ENCODE data around the gene YWHAE.
"Not testable (repeated sequence)": the region's sequence is repeated elsewhere in the genome, so short reads cannot be mapped to it uniquely, and the experiment has no call there.

YWHAE gene

DNA sequence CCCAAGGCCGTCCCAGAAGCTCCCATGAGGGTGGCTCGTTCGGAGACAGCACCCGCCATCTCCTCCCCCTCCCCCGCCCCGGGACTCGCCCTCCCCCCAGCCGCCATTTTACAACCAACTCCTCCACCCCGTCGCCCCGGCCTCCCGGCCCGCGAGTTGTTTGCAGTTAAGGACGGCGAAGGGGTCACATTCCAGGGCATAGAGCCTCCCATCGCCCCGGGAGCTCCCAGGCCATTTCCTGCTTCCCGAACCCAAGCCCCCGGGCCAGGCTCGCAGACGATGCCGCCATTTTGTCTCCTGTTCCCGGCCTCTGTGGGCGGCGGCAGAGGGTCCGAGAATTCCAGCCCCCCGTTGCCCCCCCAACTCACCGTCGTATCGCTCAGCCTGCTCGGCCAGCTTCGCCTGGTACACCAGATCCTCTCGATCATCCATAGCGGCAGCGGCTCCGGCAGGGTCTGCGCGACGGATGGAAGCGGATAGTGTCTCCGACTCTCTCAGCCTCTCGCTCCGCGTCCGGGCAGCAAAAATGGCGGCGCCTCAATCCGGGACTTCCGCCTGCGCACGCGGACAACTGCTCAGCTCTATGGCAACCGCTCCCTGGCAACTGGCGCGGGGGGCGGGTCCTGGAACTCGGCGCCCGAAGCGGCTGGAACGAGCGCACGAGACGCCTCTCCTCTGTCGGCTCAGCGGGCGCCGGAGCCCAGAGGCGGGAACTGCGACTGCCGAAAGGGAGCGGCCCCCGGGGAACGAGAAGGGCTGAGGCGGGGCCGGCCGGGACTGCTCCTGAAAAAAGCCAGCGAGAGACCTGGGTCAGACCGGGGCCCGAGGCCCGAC lies at the start of gene YWHAE:
Gene YWHAE (minus strand): TSS at position 544 of the 834 bp plus-strand sequence. CDS start 112 bp downstream, at position 432.
- peaks cover 2% of the 10 kb centered on the region; the same call in 1 of the 2 replicates for H3K27me3 ChIP-seq (ENCODE audit: control insufficient read depth, insufficient read depth, low read length)
- H3K9me3 ChIP-seq (ENCODE audit: control insufficient read depth, insufficient read depth, low read depth, low read length): no peaks in the 10 kb centered on the region
- H3K27ac ChIP-seq (ENCODE audit: low read depth, low read length): peak within 1 kb of the TSS; percentile 100
- H3K4me1 ChIP-seq (ENCODE audit: control insufficient read depth, insufficient read depth, low read length): peaks cover 7% of the 10 kb centered on the region
- H3K36me3 ChIP-seq (ENCODE audit: control insufficient read depth, insufficient read depth, low read length): peaks cover 20% of the 10 kb centered on the region
- H3K9ac ChIP-seq (ENCODE audit: low read length): peak within 1 kb of the TSS; percentile 99
- H3K4me3 ChIP-seq (ENCODE audit: low read depth, low read length): peak within 1 kb of the TSS; percentile 95

DNA sequence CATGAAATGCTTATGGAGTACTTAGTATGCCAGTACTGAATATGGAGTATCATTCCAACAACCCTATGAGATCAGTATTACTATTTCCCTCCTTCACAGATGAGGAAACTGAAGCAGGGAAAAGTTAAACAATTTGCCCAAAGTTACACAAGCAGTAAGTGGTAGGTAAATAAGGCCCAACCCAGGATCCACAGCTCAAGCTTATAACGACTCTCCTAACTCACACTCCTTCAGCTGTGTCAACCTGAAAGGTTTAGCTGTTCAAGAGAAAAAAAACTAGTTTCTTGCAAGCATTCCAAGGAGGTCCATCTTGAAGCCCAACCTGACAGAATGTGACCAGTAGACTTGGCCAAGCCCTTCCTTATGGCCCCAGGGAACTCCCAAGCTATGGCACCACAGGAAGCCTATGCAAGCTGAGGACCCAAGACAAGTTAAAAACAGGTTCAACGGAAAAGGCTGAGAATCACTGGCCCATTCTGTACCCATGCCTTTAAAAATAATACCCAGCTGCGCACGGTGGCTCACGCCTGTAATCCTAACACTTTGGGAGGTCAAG lies 49.5 kb upstream of the YWHAE start:
- H3K27ac ChIP-seq (ENCODE audit: low read depth, low read length): no peak overlapping the region
- H3K9ac ChIP-seq (ENCODE audit: low read length): no peak overlapping the region
- no peaks in the 10 kb centered on the region for H3K27me3 ChIP-seq (ENCODE audit: control insufficient read depth, insufficient read depth, low read length)
- H3K36me3 ChIP-seq (ENCODE audit: control insufficient read depth, insufficient read depth, low read length): peaks cover 20% of the 10 kb centered on the region
- no peak overlapping the region for H3K4me3 ChIP-seq (ENCODE audit: low read depth, low read length)
- no peaks in the 10 kb centered on the region for H3K9me3 ChIP-seq (ENCODE audit: control insufficient read depth, insufficient read depth, low read depth, low read length)
- peaks cover 3% of the 10 kb centered on the region for H3K4me1 ChIP-seq (ENCODE audit: control insufficient read depth, insufficient read depth, low read length)

DNA sequence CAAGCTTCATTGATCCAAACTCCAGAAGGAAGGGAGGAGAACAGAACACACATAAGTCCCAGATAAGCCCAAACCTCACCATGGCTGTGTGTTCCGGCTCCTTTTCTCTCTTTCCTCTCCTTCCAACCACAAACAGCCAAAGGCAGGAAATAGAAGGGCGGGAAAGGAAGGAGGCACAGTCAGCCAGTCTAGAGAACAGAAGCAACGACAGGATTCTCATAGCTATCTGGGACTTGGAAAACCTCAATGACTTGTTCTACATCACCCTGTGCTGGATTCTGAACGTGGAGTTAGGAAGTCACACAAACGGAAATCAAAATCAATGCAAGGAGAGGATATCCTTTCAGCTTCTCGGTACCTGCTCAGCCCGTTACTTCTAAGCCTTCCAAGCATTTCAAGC lies 47.0 kb upstream of the YWHAE start:
- H3K9ac ChIP-seq (ENCODE audit: low read length): no peak overlapping the region
- no peaks in the 10 kb centered on the region for H3K9me3 ChIP-seq (ENCODE audit: control insufficient read depth, insufficient read depth, low read depth, low read length)
- no peaks in the 10 kb centered on the region for H3K4me1 ChIP-seq (ENCODE audit: control insufficient read depth, insufficient read depth, low read length)
- H3K36me3 ChIP-seq (ENCODE audit: control insufficient read depth, insufficient read depth, low read length): peaks cover 11% of the 10 kb centered on the region; the same call in 1 of the 2 replicates
- no peak overlapping the region for H3K27ac ChIP-seq (ENCODE audit: low read depth, low read length)
- H3K4me3 ChIP-seq (ENCODE audit: low read depth, low read length): no peak overlapping the region
- H3K27me3 ChIP-seq (ENCODE audit: control insufficient read depth, insufficient read depth, low read length): no peaks in the 10 kb centered on the region

DNA sequence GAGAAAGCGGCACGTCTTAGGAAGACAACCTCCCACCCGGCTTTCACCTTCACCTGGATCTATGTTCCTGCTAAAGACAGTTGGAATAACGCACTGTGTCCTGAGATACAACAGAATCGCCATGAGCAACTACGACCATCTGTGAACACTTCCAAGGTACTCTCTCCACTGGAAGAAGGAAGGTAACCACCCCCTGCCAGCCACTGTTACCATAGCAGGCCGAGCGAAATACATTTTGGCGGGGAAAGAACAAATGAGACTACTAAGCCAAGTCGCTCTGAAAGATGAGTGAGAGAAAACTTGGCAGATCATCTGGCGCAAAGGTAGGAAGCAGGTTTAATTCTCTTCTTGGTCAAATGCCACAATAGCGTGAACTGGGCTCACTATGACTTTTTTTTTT lies 46.2 kb upstream of the YWHAE start:
- no peak overlapping the region for H3K27ac ChIP-seq (ENCODE audit: low read depth, low read length)
- peaks cover 8% of the 10 kb centered on the region; the same call in 1 of the 2 replicates for H3K36me3 ChIP-seq (ENCODE audit: control insufficient read depth, insufficient read depth, low read length)
- H3K4me1 ChIP-seq (ENCODE audit: control insufficient read depth, insufficient read depth, low read length): no peaks in the 10 kb centered on the region
- H3K9ac ChIP-seq (ENCODE audit: low read length): no peak overlapping the region
- no peak overlapping the region for H3K4me3 ChIP-seq (ENCODE audit: low read depth, low read length)
- H3K9me3 ChIP-seq (ENCODE audit: control insufficient read depth, insufficient read depth, low read depth, low read length): no peaks in the 10 kb centered on the region
- no peaks in the 10 kb centered on the region for H3K27me3 ChIP-seq (ENCODE audit: control insufficient read depth, insufficient read depth, low read length)

DNA sequence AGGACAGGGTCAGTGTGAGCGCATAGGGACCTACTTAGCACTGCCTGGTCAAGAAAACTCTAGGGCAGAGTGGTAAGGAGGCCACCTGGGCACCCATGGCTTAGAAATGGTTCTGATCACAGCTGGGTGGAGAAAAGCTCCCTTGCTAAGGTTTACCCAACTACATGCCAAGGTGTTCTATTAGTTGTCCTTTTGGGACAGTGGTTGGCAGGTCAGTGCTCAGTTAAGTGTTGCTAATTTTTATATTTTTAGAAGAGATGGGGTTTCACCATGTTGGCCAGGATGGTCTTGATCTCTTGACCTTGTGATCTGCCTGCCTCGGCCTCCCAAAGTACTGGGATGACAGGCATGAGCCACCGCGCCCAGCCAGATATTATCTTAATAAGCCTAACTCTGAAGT lies 45.7 kb upstream of the YWHAE start:
- H3K27me3 ChIP-seq (ENCODE audit: control insufficient read depth, insufficient read depth, low read length); H3K4me1 ChIP-seq (ENCODE audit: control insufficient read depth, insufficient read depth, low read length); H3K9ac ChIP-seq (ENCODE audit: low read length); H3K4me3 ChIP-seq (ENCODE audit: low read depth, low read length); H3K27ac ChIP-seq (ENCODE audit: low read depth, low read length); H3K9me3 ChIP-seq (ENCODE audit: control insufficient read depth, insufficient read depth, low read depth, low read length); H3K36me3 ChIP-seq (ENCODE audit: control insufficient read depth, insufficient read depth, low read length): not testable (repeated sequence)

DNA sequence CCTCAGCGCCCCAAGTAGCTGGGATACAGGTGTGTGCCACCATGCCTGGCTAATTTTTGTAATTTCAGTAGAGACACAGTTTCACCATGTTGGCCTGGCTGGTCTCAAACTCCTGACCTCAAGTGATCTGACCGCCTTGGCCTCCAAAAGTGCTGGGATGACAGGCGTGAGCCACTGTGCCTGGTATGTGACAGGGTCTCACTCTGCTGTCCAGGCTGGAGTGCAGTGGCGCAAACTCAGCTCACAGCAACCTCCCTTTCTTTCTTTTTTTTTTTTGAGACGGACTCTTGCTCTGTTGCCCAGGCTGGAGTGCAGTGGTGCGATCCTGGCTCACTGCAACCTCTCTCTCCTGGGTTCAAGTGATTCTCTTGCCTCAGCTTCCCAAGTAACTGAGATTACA lies 42.7 kb upstream of the YWHAE start:
- H3K9me3 ChIP-seq (ENCODE audit: control insufficient read depth, insufficient read depth, low read depth, low read length); H3K9ac ChIP-seq (ENCODE audit: low read length); H3K4me3 ChIP-seq (ENCODE audit: low read depth, low read length); H3K27me3 ChIP-seq (ENCODE audit: control insufficient read depth, insufficient read depth, low read length); H3K36me3 ChIP-seq (ENCODE audit: control insufficient read depth, insufficient read depth, low read length); H3K27ac ChIP-seq (ENCODE audit: low read depth, low read length); H3K4me1 ChIP-seq (ENCODE audit: control insufficient read depth, insufficient read depth, low read length): not testable (repeated sequence)

DNA sequence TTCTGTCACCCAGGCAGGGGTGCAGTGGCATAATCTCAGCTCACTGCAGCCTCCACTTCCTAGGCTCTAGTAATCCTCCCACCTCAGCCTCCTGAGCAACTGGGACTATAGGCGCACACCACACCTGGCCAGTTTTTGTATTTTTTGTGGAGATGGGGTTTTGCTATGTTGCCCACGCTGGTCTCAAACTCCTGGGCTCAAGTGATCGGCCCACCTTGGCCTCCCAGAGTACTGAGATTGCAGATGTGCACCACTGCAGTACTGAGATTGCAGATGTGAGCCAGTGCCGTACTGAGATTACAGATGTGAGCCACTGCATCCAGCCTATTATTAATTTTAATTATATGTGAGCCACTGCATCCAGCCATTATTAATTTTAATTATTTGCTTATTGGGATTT lies 42.2 kb upstream of the YWHAE start:
- no peak overlapping the region for H3K4me3 ChIP-seq (ENCODE audit: low read depth, low read length)
- H3K27ac ChIP-seq (ENCODE audit: low read depth, low read length): no peak overlapping the region
- H3K27me3 ChIP-seq (ENCODE audit: control insufficient read depth, insufficient read depth, low read length): no peaks in the 10 kb centered on the region
- H3K9me3 ChIP-seq (ENCODE audit: control insufficient read depth, insufficient read depth, low read depth, low read length): no peaks in the 10 kb centered on the region
- peaks cover 11% of the 10 kb centered on the region; the same call in 1 of the 2 replicates for H3K36me3 ChIP-seq (ENCODE audit: control insufficient read depth, insufficient read depth, low read length)
- H3K9ac ChIP-seq (ENCODE audit: low read length): no peak overlapping the region
- H3K4me1 ChIP-seq (ENCODE audit: control insufficient read depth, insufficient read depth, low read length): no peaks in the 10 kb centered on the region

DNA sequence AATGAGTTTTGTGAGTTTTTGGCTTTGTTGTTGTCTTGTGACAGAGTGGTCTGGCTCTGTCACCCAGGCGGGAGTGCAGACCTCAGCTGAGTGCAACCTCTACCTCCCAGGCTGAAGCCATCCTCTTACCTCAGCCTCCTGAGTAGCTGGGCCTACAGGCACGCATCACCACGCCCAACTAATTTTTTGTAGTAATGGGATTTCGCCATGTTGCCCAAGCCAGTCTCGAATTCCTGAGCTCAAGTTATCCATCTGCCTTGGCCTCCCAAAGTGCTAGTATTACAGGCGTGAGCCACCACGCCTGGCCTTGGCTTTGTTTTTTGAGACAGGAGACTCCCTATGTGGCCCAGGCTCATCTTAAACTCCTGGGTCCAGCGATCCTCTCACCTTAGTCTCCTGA lies 40.9 kb upstream of the YWHAE start:
- Histone ChIP-seq H3K9me3 (ENCODE audit: control insufficient read depth, insufficient read depth, low read depth, low read length) (no peaks in the 10 kb centered on the region), H3K4me3 (ENCODE audit: low read depth, low read length) (no peak overlapping the region), H3K27ac (ENCODE audit: low read depth, low read length) (no peak overlapping the region), H3K27me3 (ENCODE audit: control insufficient read depth, insufficient read depth, low read length) (no peaks in the 10 kb centered on the region), H3K36me3 (ENCODE audit: control insufficient read depth, insufficient read depth, low read length) (peaks cover 16% of the 10 kb centered on the region), H3K9ac (ENCODE audit: low read length) (no peak overlapping the region), H3K4me1 (ENCODE audit: control insufficient read depth, insufficient read depth, low read length) (no peaks in the 10 kb centered on the region)

DNA sequence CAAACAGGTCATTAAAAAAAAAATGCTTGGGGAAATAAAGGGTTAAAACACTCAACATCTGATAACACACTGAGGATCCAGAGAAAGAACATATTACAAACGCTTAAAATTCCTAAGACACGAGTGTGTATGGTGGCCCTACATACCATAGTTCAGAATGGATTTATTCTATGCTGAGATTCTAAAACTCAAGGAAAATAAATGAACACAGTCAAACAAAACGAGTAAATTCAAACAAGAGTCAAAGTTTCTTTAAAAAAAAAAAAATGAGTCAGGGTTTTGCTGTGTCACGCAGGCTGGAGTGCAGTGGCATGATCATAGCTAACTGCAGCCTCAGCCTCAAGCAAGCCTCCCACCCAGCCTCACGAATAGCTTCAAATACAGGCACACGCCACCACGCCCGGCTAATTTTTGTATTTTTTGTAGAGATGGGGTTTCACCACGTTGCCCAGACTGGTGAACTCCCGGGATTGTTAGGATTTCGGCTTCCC lies 38.6 kb upstream of the YWHAE start:
- Histone ChIP-seq H3K4me1 (ENCODE audit: control insufficient read depth, insufficient read depth, low read length) (no peaks in the 10 kb centered on the region), H3K27me3 (ENCODE audit: control insufficient read depth, insufficient read depth, low read length) (no peaks in the 10 kb centered on the region), H3K9me3 (ENCODE audit: control insufficient read depth, insufficient read depth, low read depth, low read length) (no peaks in the 10 kb centered on the region), H3K27ac (ENCODE audit: low read depth, low read length) (0 out of 2 replicates have a peak overlapping the region, but pooled peaks have one; percentile 26), H3K36me3 (ENCODE audit: control insufficient read depth, insufficient read depth, low read length) (peaks cover 36% of the 10 kb centered on the region), H3K4me3 (ENCODE audit: low read depth, low read length) (no peak overlapping the region), H3K9ac (ENCODE audit: low read length) (no peak overlapping the region)

DNA sequence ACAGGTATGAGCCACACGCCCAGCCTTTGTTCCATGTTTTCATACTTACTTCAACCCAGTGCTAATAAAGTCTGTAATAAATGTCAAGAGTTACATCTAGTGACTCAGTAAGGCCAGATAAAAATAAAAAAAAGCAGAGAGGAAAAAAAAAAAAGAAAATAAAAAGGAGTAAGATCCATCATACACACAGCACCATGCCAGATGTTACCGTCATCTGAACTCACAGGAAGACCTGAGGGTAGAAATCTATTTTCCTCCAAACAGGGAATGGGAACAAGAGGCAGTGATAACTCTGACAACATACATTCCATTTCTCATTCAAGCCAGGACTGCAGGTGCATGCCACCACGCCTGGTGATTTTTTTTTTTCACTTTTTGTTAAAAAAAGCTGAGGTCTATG lies 35.3 kb upstream of the YWHAE start:
- Histone ChIP-seq H3K4me1 (ENCODE audit: control insufficient read depth, insufficient read depth, low read length) (no peaks in the 10 kb centered on the region), H3K36me3 (ENCODE audit: control insufficient read depth, insufficient read depth, low read length) (peaks cover 54% of the 10 kb centered on the region)

DNA sequence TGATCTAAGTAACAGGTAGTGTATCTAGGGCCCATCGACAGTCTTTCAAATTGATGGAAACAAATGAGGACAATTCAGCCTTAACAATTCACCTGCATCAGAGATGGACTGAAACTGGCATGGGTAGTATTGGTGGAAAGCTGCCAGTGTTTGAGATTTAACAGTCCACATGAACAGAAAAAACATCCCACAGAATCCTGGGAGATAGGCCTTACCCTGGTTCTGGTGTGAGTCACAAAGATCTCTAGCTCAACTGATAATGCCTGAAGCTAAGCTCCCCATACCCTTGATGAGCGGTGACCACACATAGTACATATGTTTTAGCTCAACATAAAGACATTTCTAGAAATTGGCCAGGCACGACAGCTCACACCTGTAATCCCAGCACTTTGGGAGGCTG lies 34.1 kb upstream of the YWHAE start:
- Histone ChIP-seq H3K36me3 (ENCODE audit: control insufficient read depth, insufficient read depth, low read length) (peaks cover 61% of the 10 kb centered on the region), H3K27ac (ENCODE audit: low read depth, low read length) (no peak overlapping the region), H3K9ac (ENCODE audit: low read length) (no peak overlapping the region), H3K4me3 (ENCODE audit: low read depth, low read length) (no peak overlapping the region), H3K9me3 (ENCODE audit: control insufficient read depth, insufficient read depth, low read depth, low read length) (no peaks in the 10 kb centered on the region), H3K4me1 (ENCODE audit: control insufficient read depth, insufficient read depth, low read length) (no peaks in the 10 kb centered on the region), H3K27me3 (ENCODE audit: control insufficient read depth, insufficient read depth, low read length) (no peaks in the 10 kb centered on the region)

More for the DNA sequence above, 35.3 kb upstream of the YWHAE start:
- Histone ChIP-seq H3K27me3 (ENCODE audit: control insufficient read depth, insufficient read depth, low read length) (no peaks in the 10 kb centered on the region), H3K9ac (ENCODE audit: low read length) (no peak overlapping the region), H3K4me3 (ENCODE audit: low read depth, low read length) (no peak overlapping the region), H3K9me3 (ENCODE audit: control insufficient read depth, insufficient read depth, low read depth, low read length) (no peaks in the 10 kb centered on the region), H3K27ac (ENCODE audit: low read depth, low read length) (no peak overlapping the region)

All from HUES6 (cell line).